NOMO-1 treated with dmso at 0.1 percent for 144 hours (cell line): ENCODE results near the gene GCK.

Source experiments
- DNase-seq: peaks from one replicate; lab custom pipeline; 2025; ENCODE audit not compliant: unreplicated experiment; lab: John Stamatoyannopoulos, UW

The GCK gene

GRCh38 chr7:44189286-44189992 lies at the start of gene GCK:
Gene GCK, minus strand, starts transcription at chr7:44189439. Its CDS starts 486 bp downstream, at chr7:44188953.
- DNase-seq = no peak

DNA sequence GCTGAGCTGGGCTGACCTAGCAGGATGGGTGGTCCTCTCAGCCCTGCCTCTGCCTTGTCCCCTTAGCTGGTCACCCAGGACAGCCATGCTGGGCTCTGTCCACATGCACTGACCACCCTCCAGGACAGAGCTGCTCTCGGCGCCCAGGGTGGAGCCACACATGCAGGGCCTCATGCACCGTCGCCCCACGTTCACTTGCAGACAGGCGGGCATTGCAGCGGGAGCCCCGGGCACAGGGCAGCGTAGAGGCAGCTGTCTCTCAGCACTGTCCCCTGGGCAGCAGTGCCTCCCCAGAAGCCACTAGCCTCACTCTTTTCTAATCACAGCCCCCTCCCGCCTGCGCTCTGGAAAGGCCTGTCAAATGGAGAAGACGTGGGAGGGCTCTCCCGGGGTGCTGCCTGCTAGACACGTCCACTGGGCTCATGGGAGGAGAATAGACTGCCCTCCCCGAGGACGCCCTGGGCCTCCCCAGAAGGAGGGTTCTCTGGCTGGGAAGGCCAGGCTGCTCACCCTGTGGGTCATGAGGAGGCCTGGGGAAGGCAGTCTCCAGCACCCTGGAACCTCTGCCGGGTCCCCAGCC lies 49.0 kb upstream of the GCK start:
- DNase-seq = no peak

DNA sequence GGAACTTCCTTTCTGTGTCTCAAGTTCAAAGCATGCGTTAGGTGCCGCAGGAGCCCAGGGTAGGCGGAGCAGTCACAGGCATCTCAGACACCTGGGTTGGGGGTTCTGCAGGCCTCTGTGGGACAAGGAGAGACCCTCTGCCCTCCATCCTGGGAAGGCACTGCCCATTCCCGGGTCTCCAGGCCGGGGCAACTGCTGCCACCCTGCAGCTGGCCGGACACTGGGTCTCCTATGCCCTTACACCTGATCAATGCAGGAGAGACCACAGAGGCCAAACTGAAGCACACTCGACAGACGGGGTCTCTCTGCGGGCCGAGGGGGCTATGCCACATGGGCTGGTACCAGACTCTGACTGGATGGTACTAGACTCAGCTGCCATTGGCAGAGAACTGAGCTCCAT lies 48.5 kb upstream of the GCK start:
- no peak for DNase-seq

DNA sequence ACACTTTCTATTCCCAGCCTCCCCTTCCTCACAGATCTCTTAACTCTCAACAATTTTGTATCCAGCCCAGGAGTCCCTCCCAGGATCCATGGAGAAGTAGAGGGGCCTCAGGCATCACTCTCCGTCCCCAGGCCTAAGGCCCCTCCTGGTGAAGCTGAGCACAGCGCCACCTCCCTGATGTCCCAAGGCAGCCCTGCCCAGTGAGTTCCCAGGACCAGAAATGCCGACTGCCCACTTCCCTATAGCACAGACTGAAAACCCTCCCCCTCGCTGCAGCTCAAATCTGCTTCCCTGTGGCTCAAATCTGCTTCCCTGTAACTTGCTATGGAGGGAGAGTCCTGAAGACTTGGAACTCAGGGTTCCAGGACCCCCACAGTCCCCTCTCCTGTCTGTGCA lies 47.1 kb upstream of the GCK start:
- DNase-seq = peak; percentile 20

DNA sequence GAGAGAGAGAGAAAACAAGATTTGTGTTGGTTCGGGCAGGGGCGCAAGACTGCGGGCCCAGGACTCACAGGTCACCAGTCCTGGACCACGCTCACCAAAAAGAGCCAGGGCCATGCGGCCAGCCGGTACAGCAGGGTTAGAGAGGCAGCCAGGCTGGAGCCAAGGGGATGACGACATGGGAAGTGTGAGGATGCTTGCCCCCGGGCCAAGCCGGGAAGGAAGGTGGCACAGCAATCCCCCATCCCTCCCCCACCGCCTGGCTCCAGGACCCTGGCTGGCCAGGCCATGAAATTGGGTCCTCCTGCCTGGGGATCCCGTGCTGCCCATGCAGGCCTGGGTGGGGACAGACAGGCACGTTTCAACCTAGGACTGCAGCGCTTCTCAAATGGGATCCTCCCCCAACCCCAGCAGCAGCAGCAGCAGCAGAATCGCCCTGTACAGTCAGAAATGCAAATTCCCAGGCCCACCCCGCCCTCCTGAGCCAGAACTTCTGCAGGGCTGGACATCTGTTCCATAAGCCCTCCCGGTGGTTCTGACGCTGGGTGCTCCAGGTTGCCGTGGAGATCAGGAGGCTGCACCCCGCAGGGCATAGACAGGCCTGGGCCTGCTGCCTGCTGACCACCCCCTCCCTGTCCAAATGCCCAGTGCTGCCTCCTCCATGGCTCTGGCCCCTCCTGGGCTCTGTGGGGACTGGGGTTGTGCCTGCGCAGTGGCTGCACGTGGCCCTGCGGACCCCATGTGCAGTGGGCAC lies 46.5 kb upstream of the GCK start:
- no peak for DNase-seq

DNA sequence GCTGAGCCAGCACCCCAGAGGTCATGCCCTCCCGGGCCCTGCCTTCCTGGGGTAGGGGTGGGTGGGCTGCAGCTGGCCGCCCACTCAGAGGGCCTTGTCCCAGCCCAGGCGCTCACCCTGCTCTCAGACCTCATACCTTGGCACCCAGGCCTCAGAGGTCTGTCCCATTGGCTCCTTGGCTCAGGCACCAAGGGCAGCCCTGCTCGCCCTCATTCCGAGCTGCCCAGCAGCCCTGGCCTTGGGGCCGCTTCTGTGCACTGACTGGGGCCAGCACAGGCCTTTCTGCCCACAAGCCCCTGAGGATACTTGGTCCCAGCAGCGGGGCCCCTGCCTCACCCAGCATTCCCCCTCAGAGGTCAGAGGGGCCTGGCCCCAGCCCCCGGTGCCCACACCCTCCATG lies 45.8 kb upstream of the GCK start:
- no peak for DNase-seq

DNA sequence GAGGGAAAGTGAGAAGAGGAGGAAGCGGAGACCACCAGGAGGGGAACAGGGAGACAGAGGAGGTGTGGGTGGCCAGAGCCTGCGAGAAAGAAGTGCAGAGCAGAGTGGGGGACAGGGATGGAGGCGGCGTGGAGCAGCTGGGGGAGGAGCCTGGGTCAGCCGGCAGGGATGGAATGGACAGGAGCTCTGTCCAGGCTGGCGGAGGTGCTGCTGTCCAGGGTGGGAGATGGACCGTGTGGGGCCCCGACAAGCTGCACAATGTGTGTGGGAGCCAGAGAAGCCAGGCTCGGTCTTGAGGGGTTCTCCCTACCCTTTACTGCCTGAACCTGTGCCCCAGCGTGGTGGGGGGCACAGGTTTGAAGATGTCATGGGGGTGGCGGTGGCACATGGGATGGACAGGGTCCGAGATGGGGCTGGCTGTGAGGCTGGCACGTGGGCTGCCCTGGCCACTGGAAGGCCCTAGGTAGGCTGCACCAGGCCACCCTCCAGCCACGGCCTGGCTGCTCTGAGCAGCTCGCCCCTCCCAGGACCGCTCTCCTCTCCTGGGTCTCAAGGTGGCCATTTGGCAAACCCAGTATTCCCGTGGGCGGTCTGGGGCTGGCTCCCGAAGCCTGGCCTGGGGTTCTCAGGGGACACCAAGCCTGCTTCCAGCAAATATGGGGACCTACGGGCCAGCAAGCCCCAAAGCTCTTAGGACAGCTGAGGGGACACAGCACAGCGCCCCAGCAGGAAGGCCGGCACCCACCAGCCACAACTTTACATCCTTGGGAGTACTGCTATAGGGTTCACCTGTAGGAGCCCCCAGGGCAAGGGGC lies 43.9 kb upstream of the GCK start:
- no peak for DNase-seq

DNA sequence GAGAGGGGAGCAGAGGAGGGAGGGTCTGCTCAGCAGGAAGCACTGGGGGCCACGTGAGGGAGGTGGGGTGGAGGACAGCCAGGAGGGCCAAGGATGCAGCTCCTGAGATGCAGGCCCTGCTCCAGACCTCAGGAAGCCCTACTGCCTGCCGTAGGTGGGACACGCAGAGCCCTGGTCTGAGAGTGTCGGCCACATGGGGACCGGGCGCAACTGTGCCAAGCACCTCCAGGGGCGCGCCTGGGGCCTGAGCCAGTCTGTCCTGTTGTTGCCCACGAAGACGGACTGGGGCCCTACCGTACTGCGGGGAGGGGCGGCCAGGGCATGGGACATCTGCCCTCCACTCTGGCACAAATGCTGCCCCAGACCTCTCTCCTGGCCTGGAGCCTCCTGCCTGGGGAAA lies 43.2 kb upstream of the GCK start:
- no peak for DNase-seq

DNA sequence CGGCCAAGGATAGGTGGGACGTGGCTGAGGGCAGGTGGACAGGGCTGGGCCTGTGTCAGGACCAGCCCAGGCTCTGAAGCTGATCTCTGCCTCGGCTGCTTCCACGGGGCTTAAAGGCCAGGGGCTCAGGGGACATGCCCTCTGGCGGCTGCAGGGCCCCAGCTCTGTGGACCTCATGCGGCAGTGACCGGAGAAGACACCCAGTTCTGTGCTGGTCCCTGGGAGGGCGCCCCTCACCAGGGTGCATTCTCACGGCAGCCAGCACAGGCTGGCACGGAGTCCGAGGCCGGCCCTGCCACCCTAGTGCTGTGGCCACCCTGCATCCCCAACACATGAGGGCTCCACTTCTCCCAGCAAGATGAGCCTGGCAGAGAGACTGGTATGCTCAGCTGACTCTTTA lies 41.8 kb upstream of the GCK start:
- DNase-seq = no peak

DNA sequence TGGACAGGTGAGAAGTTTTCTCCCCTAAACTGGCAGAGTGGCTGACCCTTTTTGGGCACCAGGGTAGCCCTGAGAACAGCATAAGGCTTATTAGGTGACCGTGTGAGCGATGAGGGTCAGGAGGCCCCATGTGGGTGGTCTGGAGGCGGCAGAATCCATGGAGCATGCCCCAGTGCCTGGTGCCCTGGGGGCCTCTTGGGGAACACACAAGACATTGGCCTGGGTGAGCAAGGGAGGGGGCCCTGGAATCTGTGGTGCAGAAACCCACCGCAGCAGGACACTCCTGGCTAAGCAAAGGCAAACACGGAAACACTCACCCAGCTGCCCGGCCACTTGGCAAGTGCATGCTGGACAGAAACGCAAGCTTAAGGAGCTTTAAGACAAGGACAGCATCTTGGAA lies 41.0 kb upstream of the GCK start:
- DNase-seq = no peak

DNA sequence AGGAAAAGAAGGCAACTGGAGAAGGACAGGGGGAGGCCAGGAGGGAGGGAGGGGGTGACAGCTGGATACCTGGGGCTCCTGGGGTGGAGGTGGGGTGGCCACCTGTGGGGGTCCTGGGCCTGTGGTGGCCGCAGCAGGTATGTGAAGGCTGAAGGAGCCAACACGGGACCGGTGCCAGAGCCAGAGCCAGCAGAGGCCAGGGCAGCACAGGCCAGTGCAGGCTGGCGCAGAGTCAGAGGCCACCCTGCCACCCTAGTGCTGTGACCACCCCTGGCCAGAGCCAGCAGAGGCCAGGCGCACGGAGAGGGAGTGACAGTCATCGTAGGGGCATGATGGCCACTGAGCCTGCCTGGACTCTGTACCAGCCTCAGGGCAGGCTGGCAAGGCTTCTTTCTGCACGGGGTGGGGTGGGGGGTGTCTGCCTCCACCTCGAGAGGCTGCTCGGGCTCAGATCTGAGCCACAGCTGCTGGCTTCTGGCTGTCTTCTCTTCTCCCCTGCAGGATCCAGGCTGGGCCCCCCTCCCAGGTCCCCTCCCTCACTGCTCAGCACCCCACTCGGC lies 40.4 kb upstream of the GCK start:
- no peak for DNase-seq

DNA sequence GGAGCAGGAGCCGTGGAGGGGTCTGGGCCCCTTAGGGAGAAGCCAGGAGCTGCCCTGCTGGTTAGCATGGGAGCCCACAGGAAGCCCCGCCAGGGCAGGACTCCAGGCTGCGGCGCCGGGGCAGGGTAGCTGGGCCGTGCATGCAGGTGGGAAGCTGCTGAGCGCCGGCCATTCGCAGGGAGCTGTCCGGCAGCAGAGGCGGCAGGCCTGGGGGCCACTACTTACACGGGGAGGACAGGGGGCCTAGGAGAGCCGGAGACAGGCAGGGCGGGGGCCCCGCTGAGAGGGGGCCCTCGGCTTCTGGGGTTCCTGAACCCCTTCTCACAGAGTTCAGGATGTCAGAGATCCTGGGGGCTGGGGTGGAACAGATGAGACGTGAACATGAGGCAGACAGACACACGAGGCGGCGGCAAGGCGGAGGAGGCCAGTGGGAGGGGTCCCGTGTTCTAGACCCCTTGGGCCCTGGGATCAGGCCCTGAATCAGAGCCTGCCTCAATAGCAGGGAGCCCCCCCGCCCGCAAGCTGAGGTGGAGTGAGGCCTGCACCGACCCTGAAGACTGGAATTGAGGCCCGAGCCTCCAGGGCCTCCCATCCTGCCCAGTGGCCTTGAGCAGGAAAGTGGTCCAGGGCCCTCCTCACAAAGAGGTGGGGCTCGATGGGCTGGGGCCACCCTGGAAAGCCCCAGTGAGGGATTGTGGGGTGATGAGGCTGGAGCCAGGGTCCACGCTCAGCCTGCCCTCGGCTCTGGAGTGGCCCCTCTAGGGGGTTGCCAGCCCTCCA lies 39.5 kb upstream of the GCK start:
- no peak for DNase-seq

DNA sequence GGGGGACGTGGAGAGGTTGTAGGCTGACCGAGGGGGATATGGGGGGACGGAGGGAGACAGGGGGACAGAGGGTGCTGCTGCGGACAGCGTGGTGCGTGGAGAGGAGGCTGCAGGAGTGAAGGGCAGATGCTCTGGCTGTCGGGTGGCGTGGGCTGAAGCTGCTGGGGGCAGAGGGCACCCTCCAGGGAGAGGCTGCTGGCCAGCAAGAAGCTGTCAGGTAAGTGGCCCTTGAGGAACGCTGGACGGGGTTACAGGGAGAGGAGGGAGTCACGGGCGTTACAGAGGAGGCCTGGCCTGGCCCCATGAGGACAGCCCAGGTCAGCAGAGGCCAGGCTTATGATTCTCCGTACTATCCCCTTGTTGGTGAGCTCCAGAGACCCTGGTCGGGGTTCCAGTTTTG lies 38.7 kb upstream of the GCK start:
- DNase-seq = no peak

GRCh38 chr7:44226396-44226753 lies 37.1 kb upstream of the GCK start:
- no peak for DNase-seq

- DNase-seq = no peak
Observed at GRCh38 chr7:44225566-44226395, 36.5 kb upstream of the GCK start.

DNA sequence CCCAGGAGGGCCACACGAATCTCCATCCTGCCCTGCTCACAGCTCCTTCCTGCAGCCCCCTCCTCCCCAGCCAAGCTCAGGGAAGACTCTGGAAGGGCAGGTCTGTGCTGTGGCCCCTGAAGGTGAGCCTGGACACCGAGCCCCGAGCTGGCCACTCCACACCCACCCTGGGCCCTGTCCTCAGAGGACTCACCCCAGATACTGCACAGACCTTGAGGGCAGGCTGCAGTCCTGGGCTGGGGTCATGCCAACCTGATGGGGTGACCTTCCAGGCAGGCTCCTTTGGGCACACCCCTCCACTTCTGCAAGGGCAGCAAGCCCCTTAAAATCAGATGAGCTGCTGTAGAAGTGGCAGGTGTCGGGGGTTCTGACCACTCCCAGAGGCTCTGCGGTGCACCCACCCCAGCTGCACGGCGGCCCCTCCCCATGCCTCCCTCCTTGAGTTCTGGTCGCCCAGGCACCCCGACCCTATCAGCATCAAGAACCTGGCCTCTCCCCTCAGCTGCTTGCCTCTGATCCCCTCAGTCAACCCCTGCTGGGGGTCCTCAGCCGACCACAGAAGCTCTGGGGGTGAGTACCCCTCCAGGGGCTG lies 35.8 kb upstream of the GCK start:
- DNase-seq = no peak

DNA sequence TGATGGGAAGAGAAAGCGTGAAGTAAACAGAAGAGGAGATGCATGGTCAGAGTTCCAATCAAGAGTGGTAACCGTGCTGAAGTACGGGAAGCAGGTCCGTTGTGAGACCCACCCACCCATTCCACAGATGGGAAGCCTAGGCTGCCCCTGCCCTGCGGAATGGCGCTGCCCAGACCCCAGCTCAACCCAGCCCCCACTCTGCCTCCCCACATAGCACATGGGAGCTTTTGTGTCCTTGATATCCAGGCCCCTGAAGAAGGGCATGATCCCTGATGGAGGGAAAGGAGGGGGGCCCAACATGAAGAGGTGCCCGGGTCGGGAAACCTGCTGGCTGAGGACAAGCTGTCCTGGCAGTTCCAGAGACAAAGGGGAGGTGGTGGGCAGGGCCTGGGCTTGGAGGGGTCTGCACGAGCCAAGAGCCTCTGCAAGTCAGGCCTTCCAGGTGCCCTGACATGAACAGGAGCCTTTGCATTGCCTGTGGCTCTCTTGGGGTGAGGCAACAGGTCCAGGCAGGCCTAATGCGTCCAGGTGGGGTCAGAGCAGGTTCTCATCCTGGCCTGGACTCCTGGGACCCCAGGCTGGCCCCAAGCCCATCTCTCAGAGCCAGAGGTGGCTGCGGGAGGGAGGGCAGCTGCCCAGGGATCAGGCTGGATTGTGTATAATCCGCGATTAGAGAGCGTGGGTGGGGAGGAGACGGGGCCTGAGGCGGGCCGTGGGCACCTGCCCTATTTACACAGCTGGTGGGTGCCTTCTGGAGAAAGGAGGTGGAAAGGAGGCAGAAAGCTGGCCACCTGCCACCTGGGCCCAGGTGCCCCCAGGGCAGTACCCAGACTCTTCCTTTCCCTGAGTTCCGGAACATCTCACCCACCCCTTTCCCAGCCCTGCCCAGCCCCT lies 35.1 kb upstream of the GCK start:
- DNase-seq = no peak

DNA sequence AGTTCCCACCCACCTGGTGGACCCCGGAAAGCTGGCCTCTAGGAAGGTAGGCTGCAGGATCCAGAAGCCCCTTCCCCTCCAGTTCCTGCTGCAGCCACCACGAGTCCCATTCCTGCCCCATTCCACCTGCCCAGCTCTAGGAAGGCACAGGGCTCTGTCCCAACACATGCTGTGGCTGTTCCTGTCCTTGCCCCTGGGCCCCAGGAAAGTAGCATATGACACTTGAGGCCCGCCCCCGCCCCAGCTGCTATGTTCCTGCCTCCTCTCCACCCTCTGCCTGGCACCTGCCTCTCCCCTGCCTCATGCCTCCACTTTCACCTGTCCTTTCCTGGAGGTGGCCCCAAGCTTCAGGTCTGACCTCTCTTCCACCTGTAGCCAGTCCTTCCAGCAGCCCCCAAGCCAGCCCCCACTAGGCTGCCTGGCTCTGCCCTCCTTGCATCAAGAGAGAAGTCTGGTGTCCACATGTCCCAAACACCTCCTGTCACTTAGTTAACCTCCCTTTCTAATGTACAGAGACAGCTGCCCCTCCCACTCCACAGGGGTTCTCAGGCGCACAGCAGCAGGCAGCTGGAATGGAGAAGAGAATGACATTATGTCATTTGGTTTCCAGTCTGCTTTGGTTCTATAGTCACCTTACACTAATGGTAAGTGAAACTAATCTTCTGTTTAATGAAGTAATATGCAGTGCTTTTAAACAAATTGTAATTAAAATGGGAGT lies 34.3 kb upstream of the GCK start:
- DNase-seq = no peak
